Omental fat pad (tissue), 4 donors: ENCODE measurements around the gene SNX2. TPM values are rescaled to one million over a fixed set of nuclear protein-coding genes. Genes with fewer than 3 reads are reported as not detected.

Experiments used
- ATAC-seq: fragments of 150-250 bp; one replicate; pipeline ENCODE4 v1.9.1; 2016; ENCODE audit warnings: mild to moderate bottlenecking, moderate library complexity; ENCODE audit not compliant: low FRiP score
- DNase-seq: peaks from one replicate; pipeline ENCODE4 v3.0.0-alpha.2; 2019; ENCODE audit warnings: low spot score
- total RNA-seq, 4 donors: library from RNA; depleted of rRNA; stranded (reverse); fragments of >200 nt; gene quantifications; one replicate each; pipeline ENCODE4 v1.1.0, GENCODE V29; 2016
- TF ChIP-seq, protein P1 (sequence below), 3 donors: fragments of 450-650 bp; IDR thresholded peaks; one replicate each; pipeline ENCODE4 v1.5.1; 2016 to 2017; ENCODE audit warnings: antibody characterized with exemption in 3 of 3, mild to moderate bottlenecking in 3 of 3, moderate library complexity in 2 of 3

Gene SNX2
- total RNA-seq, 4 donors from 2014 or later: 53.8 to 84.8 (median 75.1) TPM

- ATAC-seq (no peak), DNase-seq (no peak)
- TF ChIP-seq, protein P1, sequence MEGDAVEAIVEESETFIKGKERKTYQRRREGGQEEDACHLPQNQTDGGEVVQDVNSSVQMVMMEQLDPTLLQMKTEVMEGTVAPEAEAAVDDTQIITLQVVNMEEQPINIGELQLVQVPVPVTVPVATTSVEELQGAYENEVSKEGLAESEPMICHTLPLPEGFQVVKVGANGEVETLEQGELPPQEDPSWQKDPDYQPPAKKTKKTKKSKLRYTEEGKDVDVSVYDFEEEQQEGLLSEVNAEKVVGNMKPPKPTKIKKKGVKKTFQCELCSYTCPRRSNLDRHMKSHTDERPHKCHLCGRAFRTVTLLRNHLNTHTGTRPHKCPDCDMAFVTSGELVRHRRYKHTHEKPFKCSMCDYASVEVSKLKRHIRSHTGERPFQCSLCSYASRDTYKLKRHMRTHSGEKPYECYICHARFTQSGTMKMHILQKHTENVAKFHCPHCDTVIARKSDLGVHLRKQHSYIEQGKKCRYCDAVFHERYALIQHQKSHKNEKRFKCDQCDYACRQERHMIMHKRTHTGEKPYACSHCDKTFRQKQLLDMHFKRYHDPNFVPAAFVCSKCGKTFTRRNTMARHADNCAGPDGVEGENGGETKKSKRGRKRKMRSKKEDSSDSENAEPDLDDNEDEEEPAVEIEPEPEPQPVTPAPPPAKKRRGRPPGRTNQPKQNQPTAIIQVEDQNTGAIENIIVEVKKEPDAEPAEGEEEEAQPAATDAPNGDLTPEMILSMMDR (IDR thresholded peaks at IDR 0.05): no peak
Measured at GRCh38 chr5:122741681-122742080, 33.2 kb upstream of the SNX2 start.

GRCh38 chr5:122743261-122743660, 31.6 kb upstream of the SNX2 start:
- ATAC-seq: no peak
- DNase-seq: no peak
- TF ChIP-seq, protein P1 (IDR thresholded peaks at IDR 0.05): no peak

GRCh38 chr5:122745597-122745996, 29.3 kb upstream of the SNX2 start:
- TF ChIP-seq, protein P1 (IDR thresholded peaks at IDR 0.05): no peak
- no peak for DNase-seq
- no peak for ATAC-seq

DNA sequence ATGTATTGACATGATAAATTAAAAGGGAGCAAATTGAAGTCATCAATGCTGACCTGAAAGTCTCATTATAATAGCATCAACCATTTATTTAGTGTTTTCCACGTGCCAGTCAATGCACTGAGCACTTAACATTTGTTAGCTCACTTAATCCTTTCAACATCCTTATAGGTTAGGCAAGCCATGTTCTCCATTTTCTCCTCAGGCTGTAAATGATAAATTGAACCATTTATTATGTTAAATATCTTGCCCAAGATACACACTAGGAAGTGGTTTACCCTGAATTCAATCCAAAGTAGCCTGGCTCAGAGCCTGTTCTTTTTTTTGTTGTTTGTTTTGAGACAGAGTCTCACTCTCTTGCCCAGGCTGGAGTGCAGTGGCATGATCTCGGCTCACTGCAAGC, 25.0 kb upstream of the SNX2 start:
- no peak for ATAC-seq
- TF ChIP-seq, protein P1 (IDR thresholded peaks at IDR 0.05): no peak
- no peak for DNase-seq

DNA sequence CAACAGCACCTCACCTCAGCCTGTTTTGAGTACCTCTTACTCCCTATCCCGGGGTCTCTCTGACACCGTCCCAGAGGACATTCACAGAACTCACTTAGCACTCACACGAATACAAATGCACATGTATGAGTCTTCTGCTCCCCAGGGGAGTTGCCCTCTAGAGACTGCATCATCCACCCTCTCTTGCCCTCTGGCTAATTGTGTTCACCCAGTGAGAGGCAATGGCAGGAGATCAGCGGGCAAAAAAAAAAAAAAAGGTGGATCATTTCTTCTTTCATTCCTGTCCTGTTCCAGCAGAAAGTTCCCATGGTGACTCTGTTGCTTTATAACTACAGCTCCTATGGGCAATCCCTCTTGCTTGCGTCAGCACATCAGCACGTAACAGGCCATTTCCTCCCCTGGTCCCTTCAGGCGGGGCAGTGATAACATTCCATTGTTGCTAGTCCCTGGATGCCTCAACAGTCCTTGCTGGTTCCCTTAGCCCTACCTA, 23.5 kb upstream of the SNX2 start:
- no peak for ATAC-seq
- no peak for DNase-seq
- TF ChIP-seq, protein P1 (IDR thresholded peaks at IDR 0.05): no peak

- no peak for ATAC-seq
- no peak for DNase-seq
- TF ChIP-seq, protein P1 (IDR thresholded peaks at IDR 0.05): no peak
Measured at GRCh38 chr5:122753500-122753899, 21.4 kb upstream of the SNX2 start.

DNA sequence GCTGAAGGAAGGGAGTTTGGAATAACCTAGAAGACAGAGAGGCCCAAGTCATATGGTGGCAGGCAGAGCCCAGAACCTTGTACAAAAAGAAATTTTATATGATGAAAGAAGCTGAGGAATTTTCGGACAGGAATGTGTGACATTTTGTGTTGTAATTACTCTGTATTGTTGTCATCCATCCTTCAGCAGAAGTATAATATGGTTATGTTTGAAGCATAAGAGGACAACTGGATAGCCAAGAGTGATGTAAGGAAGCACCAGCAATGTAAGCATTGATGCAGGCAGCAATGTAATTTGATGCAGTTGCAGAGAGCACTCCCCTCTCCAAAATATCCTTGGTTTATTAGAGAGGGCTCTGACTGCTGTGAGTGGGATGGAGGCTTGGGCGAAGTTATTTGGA, 19.1 kb upstream of the SNX2 start:
- TF ChIP-seq, protein P1 (IDR thresholded peaks at IDR 0.05): no peak
- ATAC-seq (no peak), DNase-seq (no peak)
